ENCODE measurements around the gene HPCAL1.

Gene HPCAL1

GRCh38 chr2:10325278-10326145, 22.8 kb downstream of the HPCAL1 start:
- DNase-seq, result no peak

- DNase-seq, result no peak
These were observed 23.5 kb downstream of the HPCAL1 start for GRCh38 chr2:10326151-10326616.

- no peak for DNase-seq
These were observed 24.2 kb downstream of the HPCAL1 start for GRCh38 chr2:10326707-10327594.

GRCh38 chr2:10327896-10328669, 25.4 kb downstream of the HPCAL1 start:
- no peak for DNase-seq

DNA sequence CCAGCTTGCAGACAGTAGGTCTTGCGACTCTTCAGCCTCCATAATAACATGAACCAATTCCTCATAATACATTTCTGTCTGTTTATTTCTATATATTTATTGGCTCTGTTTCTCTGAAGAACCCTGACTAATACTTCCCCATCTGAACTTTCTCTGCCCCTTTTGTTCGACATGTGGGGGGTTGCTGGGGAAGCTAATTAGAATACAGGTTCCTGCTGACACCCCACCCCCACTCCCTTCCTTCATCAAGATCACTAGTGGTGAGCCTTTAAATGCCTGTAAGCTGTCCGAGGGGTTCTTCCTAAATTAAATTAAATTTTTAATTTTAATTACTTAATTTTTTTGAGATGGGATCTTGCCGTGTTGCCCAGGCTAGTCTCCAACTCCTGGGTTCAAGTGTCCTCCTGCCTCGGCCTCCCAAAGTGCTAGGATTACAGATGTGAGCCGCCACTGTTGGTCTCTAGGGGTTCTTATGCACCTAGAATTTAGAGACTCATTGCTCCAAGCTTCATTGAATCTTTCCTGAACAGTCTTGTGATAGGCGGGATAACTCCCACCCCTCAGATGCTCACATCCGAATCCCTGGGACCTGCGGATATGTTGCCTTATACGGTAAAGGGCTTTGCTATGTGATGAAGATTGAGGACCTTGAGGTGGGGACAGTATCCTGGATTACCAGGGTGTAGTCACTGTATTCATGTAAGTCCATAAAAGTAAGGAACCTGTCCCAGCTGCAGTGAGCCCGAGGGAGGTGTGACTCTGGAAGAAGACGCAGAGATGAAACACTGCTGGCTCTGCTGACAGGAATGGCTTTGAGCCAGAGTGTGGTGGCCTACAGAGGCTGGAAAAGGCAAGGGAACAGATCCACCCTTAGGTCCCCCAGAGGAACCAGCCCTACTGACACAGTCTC, 26.2 kb downstream of the HPCAL1 start:
- no peak for DNase-seq

GRCh38 chr2:10329580-10329879, 26.8 kb downstream of the HPCAL1 start:
- DNase-seq, result no peak

DNA sequence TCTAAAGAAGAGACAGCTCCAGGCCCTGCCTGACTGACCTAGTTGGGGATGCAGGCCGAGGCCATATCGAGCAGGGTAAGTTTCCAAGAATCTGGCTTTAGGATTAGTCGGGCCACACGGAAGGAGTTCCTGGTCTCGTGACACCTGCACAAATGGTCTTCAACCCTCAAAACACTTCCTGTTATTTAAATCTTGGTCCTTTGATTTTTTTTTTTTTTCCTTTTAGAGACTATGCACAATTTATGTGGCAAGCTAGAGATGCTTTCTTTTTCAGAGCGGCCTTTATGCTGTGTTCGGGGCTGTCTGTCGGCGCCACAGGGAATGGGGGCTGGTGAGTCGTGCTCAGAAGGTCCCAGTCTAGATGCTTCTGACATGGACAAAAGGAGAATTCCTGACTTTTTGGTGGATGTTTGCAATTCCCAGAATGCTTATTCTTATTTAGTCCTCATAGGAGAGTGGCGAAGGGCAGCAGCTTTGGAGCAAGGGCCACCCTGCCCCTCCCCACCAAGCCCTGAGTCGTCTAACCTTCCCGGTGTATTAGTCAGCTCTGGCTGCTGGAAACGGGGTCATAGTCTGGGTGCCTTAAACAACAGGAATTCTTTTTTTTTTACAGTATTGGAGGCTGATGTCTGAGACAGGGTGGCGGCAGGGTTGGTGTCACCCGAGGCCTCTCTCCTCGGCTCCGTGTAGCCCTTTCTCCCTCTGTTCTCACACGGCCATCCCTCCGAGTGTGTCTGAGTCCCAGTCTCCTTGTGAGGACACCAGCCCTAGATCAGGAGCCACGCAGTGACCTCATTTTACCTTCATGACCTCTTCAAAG, 27.4 kb downstream of the HPCAL1 start:
- DNase-seq, result peak; percentile 10

- DNase-seq, result no peak
These were observed 28.0 kb downstream of the HPCAL1 start for GRCh38 chr2:10330700-10331026.

- DNase-seq, result peak; percentile 83
These were observed 28.5 kb downstream of the HPCAL1 start for GRCh38 chr2:10331027-10331701.

- peak; percentile 77 for DNase-seq
These were observed 29.1 kb downstream of the HPCAL1 start for GRCh38 chr2:10331702-10332401.

DNA sequence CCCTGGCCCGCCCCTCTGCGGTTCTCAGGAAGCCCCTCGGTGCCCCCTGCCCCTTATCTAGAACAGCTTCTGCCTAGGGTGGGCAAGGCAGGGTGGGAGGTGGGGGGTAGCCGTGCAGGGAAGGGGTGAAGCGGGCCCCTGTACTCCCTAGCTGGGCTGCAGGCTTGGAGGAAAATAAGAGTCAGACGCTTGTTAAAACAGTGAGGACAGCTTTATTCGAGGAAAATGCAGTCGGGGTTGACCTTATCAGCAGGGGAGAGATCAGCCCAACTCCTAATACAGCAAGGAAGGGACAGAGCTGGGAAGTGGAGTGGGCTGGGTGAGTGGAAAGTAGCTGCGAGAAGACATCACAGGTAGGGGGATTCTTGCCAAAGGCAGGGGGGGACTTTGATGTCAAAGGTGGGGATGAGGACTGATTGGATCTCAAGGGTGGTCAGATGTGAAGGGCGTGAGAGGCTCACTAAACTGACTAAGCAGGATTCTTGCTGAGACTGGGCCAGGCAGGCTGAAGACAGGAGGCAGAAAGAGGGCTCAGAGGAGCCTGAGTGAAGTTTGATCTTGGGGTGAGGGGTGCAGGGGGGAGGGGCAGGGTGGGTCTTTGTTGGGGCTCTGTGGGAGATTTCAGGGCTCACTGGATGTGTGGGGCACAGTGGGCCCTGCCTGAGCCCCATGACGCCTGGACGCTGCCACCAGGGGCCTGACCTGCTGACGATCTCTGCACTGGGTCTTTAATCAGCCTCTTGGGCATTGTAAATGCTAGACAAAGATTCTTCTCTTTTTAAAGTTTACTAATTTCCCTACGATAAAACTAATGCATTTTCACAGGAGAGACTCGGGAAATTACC, 29.9 kb downstream of the HPCAL1 start:
- DNase-seq, result peak; percentile 49

DNA sequence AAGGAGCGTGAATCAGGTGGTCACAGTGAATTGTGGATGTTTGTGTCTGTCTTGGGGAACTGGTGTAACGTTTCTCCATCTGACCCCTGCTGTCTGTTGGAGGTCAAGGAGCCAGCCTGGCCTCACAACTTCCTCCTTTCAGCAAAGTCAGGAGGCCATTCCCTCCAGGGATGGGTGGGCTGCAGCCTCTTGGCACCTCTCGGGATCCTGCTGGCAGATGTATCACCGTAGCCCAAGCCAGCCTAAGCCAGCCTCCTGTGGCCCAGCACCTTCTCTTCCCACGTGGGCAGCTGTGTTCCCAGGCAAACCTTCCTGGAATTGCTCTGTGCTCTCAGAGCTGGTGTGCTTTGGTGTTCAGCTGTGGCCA, 30.5 kb downstream of the HPCAL1 start:
- DNase-seq, result no peak

DNA sequence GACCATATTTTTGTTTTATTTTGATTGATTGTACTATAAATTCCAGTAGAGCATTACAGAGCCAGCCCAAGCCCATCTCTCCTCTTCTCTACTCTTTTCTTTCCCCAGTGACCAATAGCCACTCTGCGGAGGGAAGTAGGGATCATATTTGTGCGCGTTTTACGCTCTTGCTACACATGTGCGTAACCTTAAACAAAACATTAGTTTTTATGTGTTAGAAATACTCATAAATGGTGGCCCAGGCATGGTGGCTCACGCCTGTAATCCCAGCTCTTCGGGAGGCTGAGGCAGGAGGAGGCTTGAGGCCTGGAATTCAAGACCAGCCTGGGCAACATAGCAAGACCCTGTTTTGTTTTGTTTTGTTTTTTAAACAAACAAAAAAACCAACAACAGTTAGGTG, 31.3 kb downstream of the HPCAL1 start:
- no peak for DNase-seq

- DNase-seq, result no peak
These were observed 32.5 kb downstream of the HPCAL1 start for GRCh38 chr2:10335046-10335840.

DNA sequence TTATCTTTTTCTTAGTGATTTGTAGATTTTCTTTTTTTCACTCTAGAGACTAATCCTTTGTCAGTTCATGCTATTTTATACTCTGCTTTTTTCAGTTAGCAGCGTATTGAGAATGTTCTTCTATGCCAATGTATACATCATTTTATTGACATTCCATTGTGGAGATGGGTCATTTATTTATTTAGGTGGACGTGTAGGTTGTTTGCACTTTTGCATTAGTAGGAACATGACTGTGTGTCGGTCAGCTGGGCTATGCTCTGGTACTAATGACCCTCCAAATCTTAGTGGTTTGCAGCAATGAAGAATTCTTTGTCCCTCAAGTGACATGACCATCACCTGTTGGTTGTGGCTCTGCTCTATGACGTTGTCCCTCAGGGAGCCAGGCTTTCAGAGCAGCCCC, 33.6 kb downstream of the HPCAL1 start:
- no peak for DNase-seq

DNA sequence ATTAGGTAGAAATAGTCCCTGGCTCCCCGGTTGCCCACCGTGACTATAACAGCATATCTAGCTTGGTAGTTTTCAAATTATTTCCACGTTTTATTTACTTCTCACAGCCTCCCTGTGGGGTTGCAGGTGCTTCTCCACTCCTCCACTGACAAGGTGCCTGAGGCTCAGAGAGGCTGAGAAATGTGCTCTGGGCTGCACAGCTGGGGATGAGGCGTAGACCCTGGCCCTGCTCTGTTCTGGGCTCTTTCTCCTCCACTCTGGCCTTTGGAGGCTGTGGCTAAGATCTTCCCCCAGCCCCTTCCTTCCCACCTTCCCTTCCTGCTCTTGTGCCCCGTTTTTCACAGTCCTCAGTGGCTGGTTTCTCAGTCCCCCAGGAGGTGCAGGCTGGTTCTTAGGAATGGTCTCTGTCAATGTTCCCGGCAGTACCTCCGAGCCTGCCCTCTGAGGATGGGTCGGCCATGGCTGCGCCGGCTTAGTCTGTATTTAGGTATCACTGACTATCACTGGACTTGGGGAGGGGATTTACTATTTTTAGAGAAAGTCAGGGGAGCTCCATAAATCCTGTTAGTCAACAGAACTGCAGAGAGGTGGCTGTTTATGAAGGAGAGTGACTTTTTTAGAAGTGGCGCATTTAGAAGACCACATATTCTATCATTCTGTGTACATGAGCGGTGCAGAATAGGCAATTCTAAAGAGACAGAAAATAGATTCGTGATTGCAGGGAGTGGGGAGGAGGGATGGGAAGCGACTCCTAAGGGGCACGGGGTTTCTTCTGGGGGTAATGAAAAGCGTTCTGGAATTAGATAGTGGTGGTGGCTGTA, 35.0 kb downstream of the HPCAL1 start:
- no peak for DNase-seq
